ENCODE results near the gene IL9.

DNA sequence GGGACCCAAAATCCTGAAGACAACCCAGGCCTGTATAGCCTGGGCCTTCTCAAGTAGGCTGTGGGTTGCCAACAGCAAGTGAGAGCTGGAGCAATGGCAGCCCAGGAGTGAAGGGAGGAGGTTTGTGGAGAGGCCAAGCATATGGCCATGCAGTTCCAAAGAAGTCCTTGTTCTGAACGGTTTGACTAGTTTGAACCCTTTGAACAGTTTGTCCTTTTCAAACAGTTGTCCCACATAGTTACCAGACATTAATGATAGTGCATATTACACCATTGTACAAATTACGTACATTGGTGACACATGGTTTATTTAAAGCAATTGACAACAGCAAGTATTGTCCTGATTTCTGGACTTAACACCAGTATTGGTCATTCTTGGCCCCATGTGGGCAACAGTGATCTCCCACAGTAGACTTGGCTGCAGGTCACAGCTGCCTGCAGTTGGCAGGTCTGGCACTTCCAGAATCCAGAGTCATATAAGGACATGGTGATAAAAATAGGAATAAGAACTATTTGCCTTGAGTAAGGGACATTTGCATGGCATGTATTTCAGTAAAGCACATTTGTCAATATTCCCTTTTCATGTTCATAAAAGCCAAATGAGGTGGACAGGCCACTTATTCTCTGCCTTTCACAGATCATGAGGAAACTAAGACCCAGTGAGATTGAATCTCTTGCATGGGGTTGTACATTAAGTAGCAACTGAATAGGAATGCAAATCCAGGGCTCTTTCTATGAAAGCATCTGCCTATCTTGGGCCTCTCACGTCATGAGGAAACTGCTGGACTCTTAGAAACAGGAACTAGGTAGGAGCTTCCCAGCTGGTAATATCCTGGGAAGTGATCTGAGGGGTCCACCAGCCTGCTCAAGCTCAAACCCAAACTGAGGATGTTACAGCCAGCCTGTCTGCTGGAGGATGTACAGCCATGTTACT lies 30.9 kb downstream of the IL9 start:
- TF ChIP-seq, protein P1, sequence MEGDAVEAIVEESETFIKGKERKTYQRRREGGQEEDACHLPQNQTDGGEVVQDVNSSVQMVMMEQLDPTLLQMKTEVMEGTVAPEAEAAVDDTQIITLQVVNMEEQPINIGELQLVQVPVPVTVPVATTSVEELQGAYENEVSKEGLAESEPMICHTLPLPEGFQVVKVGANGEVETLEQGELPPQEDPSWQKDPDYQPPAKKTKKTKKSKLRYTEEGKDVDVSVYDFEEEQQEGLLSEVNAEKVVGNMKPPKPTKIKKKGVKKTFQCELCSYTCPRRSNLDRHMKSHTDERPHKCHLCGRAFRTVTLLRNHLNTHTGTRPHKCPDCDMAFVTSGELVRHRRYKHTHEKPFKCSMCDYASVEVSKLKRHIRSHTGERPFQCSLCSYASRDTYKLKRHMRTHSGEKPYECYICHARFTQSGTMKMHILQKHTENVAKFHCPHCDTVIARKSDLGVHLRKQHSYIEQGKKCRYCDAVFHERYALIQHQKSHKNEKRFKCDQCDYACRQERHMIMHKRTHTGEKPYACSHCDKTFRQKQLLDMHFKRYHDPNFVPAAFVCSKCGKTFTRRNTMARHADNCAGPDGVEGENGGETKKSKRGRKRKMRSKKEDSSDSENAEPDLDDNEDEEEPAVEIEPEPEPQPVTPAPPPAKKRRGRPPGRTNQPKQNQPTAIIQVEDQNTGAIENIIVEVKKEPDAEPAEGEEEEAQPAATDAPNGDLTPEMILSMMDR (IDR thresholded peaks at IDR 0.05; ENCODE audit: low read length): no peak
- no peak for TF ChIP-seq EZH2 (IDR thresholded peaks at IDR 0.05; ENCODE audit: borderline replicate concordance, low read length)

Data from OCI-LY1 (cell line).